Hematopoietic multipotent progenitor cell (in vitro differentiated cells): Measurements from ENCODE around the gene SH3TC1. TPM values are rescaled to one million over a fixed set of nuclear protein-coding genes. Genes with fewer than 3 reads are reported as not detected.
A peak's percentile ranks its signal among the peaks of the same experiment; 100 is the strongest.

Experiments used
- DNase-seq, 3 donors: peaks; one replicate each; pipeline ENCODE4 v3.0.0-alpha.2; 2011 to 2015; ENCODE audit warnings: low read depth in 2 of 3, low spot score in 2 of 3
- total RNA-seq: library from RNA; depleted of rRNA; stranded (reverse); fragments of >200 nt; gene quantifications from one replicate; pipeline ENCODE4 v1.2.3, GENCODE V29; 2012

The SH3TC1 gene
- total RNA-seq, 1 donor: 88.1 TPM

GRCh38 chr4:8282134-8282641 lies 83.1 kb downstream of the SH3TC1 start:
- no peak for DNase-seq

GRCh38 chr4:8282742-8283141 lies 83.7 kb downstream of the SH3TC1 start:
- DNase-seq: no peak

GRCh38 chr4:8283161-8283560 lies 84.1 kb downstream of the SH3TC1 start:
- peak in 1 of 3 donors; percentile 23 for DNase-seq

- DNase-seq: no peak
Observed at GRCh38 chr4:8283631-8284121, 84.6 kb downstream of the SH3TC1 start.

DNA sequence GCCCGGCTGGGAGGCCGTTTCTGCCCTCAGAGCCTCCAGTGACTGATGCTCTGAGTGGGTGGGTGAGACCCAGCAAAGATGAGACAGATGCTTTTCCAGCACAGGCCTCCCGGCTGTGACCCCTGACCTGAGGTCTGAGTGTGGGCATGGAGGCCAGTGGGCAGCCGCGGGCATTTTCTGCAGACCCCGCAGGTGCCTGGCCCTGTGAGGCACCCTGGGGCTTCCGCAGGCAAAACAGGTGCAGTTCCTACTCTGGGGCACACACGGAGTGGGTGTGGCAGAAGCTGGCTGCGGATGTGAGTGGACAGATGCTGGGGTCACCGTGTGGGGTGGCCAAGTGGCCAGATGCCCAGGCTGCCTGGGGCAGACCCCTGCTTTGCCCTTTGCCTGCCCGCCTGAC lies 85.3 kb downstream of the SH3TC1 start:
- no peak for DNase-seq

- no peak for DNase-seq
Observed at GRCh38 chr4:8285143-8285975, 86.3 kb downstream of the SH3TC1 start.

- no peak for DNase-seq
Observed at GRCh38 chr4:8285976-8286718, 87.1 kb downstream of the SH3TC1 start.

- no peak for DNase-seq
Observed at GRCh38 chr4:8286719-8287342, 87.7 kb downstream of the SH3TC1 start.

DNA sequence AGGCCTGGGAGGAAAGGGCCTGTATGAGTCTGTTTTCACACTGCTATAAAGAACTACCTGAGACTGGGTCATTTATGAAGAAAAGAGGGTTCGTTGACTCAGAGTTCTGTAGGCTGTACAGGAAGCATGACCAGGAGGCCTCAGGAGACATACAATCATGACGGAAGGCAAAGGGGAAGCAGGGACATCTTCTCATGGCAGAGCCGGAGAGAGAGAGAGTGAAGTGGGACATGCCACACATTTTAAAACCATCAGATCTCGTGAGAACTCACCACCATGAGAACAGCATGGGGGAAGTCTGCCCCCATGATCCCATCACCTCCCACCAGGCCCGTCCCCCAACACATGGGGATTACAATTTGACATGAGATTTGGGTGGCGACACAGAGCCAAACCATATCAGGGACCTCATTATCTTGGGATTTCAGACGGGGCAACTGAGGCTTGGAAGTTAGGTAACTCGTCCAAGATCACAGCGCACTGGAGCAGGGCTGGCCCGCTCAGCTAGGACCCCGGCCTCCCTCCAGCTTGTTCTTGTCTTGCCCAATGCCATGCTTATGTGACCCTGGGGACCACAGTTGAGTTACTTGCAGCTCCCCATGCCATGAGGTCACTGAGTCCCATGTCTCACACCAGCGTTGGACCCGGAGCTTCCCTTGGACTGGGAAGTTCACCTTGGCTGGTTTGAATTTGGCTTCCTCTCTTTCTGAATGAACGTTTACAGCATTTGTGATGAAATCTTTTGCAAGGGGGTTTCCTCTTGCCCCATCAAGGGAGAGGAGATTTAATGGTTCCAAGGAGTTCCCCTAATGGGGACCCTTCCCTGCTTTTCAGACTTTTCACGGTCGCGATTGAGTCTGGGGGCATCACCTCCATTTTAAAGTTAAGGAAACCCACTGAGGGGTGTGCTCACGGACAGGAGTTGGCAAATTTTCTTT lies 88.5 kb downstream of the SH3TC1 start:
- no peak for DNase-seq

GRCh38 chr4:8289151-8289750 lies 90.2 kb downstream of the SH3TC1 start:
- DNase-seq: no peak

GRCh38 chr4:8289956-8290700 lies 91.0 kb downstream of the SH3TC1 start:
- DNase-seq: no peak

GRCh38 chr4:8290701-8290970 lies 91.5 kb downstream of the SH3TC1 start:
- DNase-seq: no peak

Other genes starting within 250 kb of the SH3TC1 start
- under 0.01 TPM for gene ABLIM2, start 40.5 kb upstream of the SH3TC1 start, total RNA-seq
- gene HTRA3, start 70.5 kb downstream of the SH3TC1 start, total RNA-seq: 12.9 TPM
- 26.9 TPM for gene ACOX3, start 241.4 kb downstream of the SH3TC1 start, total RNA-seq
- 28.0 TPM for gene TRMT44, start 241.5 kb downstream of the SH3TC1 start, total RNA-seq